ENCODE results near the gene AMBRA1.

DNA sequence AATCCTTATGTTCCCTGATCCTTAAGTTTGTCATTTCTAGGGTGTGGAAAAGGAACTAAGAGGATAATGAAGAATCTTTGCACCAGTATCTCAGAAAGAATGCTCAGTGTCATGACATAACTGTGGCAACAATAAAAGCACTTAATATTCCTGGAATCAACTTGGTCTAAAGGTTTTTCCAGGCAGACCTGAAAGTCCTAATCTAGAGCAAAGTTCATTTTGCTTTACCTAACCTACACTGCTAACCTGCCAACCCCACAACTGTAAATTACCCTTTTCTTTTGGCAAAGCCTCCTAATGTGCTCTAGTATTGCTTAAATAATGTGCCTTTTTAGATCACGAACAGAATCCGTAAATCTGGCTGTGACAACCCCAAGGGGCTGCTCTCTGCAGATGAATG lies 82.5 kb downstream of the AMBRA1 start:
- TF ChIP-seq, protein P1, sequence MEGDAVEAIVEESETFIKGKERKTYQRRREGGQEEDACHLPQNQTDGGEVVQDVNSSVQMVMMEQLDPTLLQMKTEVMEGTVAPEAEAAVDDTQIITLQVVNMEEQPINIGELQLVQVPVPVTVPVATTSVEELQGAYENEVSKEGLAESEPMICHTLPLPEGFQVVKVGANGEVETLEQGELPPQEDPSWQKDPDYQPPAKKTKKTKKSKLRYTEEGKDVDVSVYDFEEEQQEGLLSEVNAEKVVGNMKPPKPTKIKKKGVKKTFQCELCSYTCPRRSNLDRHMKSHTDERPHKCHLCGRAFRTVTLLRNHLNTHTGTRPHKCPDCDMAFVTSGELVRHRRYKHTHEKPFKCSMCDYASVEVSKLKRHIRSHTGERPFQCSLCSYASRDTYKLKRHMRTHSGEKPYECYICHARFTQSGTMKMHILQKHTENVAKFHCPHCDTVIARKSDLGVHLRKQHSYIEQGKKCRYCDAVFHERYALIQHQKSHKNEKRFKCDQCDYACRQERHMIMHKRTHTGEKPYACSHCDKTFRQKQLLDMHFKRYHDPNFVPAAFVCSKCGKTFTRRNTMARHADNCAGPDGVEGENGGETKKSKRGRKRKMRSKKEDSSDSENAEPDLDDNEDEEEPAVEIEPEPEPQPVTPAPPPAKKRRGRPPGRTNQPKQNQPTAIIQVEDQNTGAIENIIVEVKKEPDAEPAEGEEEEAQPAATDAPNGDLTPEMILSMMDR (IDR thresholded peaks at IDR 0.05; ENCODE audit: insufficient read depth, low read length), result no peak
- TF ChIP-seq, protein P2, sequence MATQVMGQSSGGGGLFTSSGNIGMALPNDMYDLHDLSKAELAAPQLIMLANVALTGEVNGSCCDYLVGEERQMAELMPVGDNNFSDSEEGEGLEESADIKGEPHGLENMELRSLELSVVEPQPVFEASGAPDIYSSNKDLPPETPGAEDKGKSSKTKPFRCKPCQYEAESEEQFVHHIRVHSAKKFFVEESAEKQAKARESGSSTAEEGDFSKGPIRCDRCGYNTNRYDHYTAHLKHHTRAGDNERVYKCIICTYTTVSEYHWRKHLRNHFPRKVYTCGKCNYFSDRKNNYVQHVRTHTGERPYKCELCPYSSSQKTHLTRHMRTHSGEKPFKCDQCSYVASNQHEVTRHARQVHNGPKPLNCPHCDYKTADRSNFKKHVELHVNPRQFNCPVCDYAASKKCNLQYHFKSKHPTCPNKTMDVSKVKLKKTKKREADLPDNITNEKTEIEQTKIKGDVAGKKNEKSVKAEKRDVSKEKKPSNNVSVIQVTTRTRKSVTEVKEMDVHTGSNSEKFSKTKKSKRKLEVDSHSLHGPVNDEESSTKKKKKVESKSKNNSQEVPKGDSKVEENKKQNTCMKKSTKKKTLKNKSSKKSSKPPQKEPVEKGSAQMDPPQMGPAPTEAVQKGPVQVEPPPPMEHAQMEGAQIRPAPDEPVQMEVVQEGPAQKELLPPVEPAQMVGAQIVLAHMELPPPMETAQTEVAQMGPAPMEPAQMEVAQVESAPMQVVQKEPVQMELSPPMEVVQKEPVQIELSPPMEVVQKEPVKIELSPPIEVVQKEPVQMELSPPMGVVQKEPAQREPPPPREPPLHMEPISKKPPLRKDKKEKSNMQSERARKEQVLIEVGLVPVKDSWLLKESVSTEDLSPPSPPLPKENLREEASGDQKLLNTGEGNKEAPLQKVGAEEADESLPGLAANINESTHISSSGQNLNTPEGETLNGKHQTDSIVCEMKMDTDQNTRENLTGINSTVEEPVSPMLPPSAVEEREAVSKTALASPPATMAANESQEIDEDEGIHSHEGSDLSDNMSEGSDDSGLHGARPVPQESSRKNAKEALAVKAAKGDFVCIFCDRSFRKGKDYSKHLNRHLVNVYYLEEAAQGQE (IDR thresholded peaks at IDR 0.05; ENCODE audit: insufficient replicate concordance, low read depth), result no peak
- TF ChIP-seq POLR2AphosphoS5 (IDR thresholded peaks at IDR 0.05; ENCODE audit: low read depth), result no peak
- TF ChIP-seq SPI1 (IDR thresholded peaks at IDR 0.05; ENCODE audit: borderline replicate concordance, low read depth), result no peak
